AG09319 (cell line): ENCODE measurements around the gene SND1.
"Not testable (repeated sequence)": the region's sequence is repeated elsewhere in the genome, so short reads cannot be mapped to it uniquely, and the experiment has no call there.

Experiments used
- DNase-seq: peaks from one replicate; pipeline ENCODE4 v3.0.0-alpha.2; 2010; ENCODE audit warnings: low read depth; ENCODE audit errors: extremely low read depth
- CTCF ChIP-seq: IDR thresholded peaks from 2 replicates; pipeline ENCODE4 v1.5.1; 2011; ENCODE audit warnings: low read depth, mild to moderate bottlenecking, inconsistent platforms, low read length, moderate library complexity

Gene SND1

GRCh38 chr7:128106821-128107220 lies 454.8 kb downstream of the SND1 start:
- no peak for TF ChIP-seq CTCF
- DNase-seq: no peak

- not testable (repeated sequence) for DNase-seq
Measured at GRCh38 chr7:128107516-128107915, 455.5 kb downstream of the SND1 start.

GRCh38 chr7:128108129-128108528 lies 456.1 kb downstream of the SND1 start:
- no peak for TF ChIP-seq CTCF
- no peak for DNase-seq

- TF ChIP-seq CTCF: no peak
- no peak for DNase-seq
Measured at GRCh38 chr7:128108641-128109423, 456.8 kb downstream of the SND1 start.

- DNase-seq: not testable (repeated sequence)
Measured at GRCh38 chr7:128109424-128109969, 457.5 kb downstream of the SND1 start.

- no peak for DNase-seq
- TF ChIP-seq CTCF: no peak
Measured at GRCh38 chr7:128110641-128111364, 458.8 kb downstream of the SND1 start.

- TF ChIP-seq CTCF: no peak
- no peak for DNase-seq
Measured at GRCh38 chr7:128112018-128112780, 460.2 kb downstream of the SND1 start.

- DNase-seq: no peak
- TF ChIP-seq CTCF: no peak
Measured at GRCh38 chr7:128112781-128113221, 460.8 kb downstream of the SND1 start.
